GM19395 (cell line): ENCODE results near the gene MKLN1.

Experiments used
- ATAC-seq: cut with Tn5 transposase; IDR thresholded peaks from one replicate; pipeline ENCODE4 v1.9.1; 2021; ENCODE audit warnings: mild to moderate bottlenecking, moderate library complexity; ENCODE audit not compliant: unreplicated experiment

The MKLN1 gene

GRCh38 chr7:131538071-131538812 lies 210.6 kb downstream of the MKLN1 start:
- no peak for ATAC-seq

- ATAC-seq = no peak
These were observed 211.1 kb downstream of the MKLN1 start for GRCh38 chr7:131538813-131539179.

- ATAC-seq = no peak
These were observed 213.0 kb downstream of the MKLN1 start for GRCh38 chr7:131540491-131541162.

GRCh38 chr7:131543298-131543697 lies 215.6 kb downstream of the MKLN1 start:
- no peak for ATAC-seq

- no peak for ATAC-seq
These were observed 216.3 kb downstream of the MKLN1 start for GRCh38 chr7:131544021-131544420.

- ATAC-seq = no peak
These were observed 217.0 kb downstream of the MKLN1 start for GRCh38 chr7:131544449-131545301.

GRCh38 chr7:131546126-131546525 lies 218.4 kb downstream of the MKLN1 start:
- no peak for ATAC-seq
